Adrenal gland (tissue), 12 donors: Measurements from ENCODE around the gene NLRC4. TPM values are rescaled to one million over a fixed set of nuclear protein-coding genes. Genes with fewer than 3 reads are reported as not detected.

Experiments used
- DNase-seq, 7 donors: peaks; one replicate each; pipeline ENCODE4 v3.0.0-alpha.2; 2019 to 2020
- H3K27ac ChIP-seq, 5 donors: fragments of 200-600 bp; sonication (generic) in 4 of 5; 1 replicate in 3 of 5; 2 replicates in 2 of 5; pipeline versions ENCODE4 v1.5.1 to v1.8.0; 2016 to 2020; ENCODE audit warnings: mild to moderate bottlenecking in 1 of 5
- H3K27me3 ChIP-seq: fragments of 200-600 bp; 2 replicates; pipeline ENCODE4 v1.8.0; 2021
- H3K36me3 ChIP-seq, 2 donors: fragments of 200-600 bp; replicated peaks in 1 of 2; 1 replicate in 1 of 2; 2 replicates in 1 of 2; pipeline versions ENCODE4 v1.5.1 to v1.8.0; 2018 to 2022
- H3K4me1 ChIP-seq, 2 donors: fragments of 200-600 bp; replicated peaks in 1 of 2; 1 replicate in 1 of 2; 2 replicates in 1 of 2; pipeline versions ENCODE4 v1.5.1 to v1.8.0; 2018 to 2021
- H3K4me3 ChIP-seq, 4 donors: fragments of 200-600 bp; sonication (generic) in 3 of 4; one replicate each; pipeline ENCODE4 v1.5.1; 2016 to 2018
- H3K9me3 ChIP-seq, 3 donors: fragments of 200-600 bp; sonication (generic) in 1 of 3; replicated peaks in 1 of 3; 1 replicate in 2 of 3; 2 replicates in 1 of 3; pipeline versions ENCODE4 v1.5.1 to v1.8.0; 2016 to 2021
- CTCF ChIP-seq, 6 experiments: fragments of 450-650 bp in 4 of 6; fragments of 200-600 bp in 2 of 6; sonication (generic) in 1 of 6; IDR thresholded peaks; 1 replicate in 5 of 6; 2 replicates in 1 of 6; pipeline versions ENCODE4 v1.5.1 to v1.8.0; 2016 to 2021; ENCODE audit warnings: antibody characterized with exemption in 6 of 6, mild to moderate bottlenecking in 2 of 6, moderate library complexity in 1 of 6
- POLR2A ChIP-seq, 2 donors: fragments of 450-650 bp; IDR thresholded peaks; one replicate each; pipeline ENCODE4 v1.6.1; 2017; ENCODE audit warnings: antibody characterized with exemption in 2 of 2, mild to moderate bottlenecking in 2 of 2, moderate library complexity in 1 of 2
- WGBS, 4 donors: extraction: QIAGEN DNeasy Blood & Tissue Kit in 2 of 4; methylation state at CpG; one replicate each; pipeline versions ENCODE4 v1.1.5 to v1.1.7; 2013 to 2017; 5-methylcytosine and 5-hydroxymethylcytosine counted together
- intact Hi-C, 2 donors: fragments of 100-400 bp; cut with DNase I; formaldehyde crosslinking; loops; one replicate each; pipeline versions ENCODE4 v1.14.1 to v1.15.0; 2022 to 2023
- polyA plus RNA-seq, 3 donors: library from polyadenylated mRNA; stranded (reverse); fragments of 200-250 nt in 2 of 3; fragments of 350-450 nt in 1 of 3; fragmentation: Illumina TruSeq in 1 of 3; extraction: RNeasy Lipid Tissue Mini Kit (QIAGEN cat#74804) in 1 of 3; gene quantifications; one replicate each; pipeline ENCODE4 v1.2.3, GENCODE V29; 2013 to 2014
- total RNA-seq, 9 donors: library from RNA; depleted of rRNA in 4 of 9; stranded (reverse); fragments of >200 nt in 4 of 9; fragments of 120-200 nt in 1 of 9; fragmentation: NEBNext Ultra II Directional in 1 of 9; extraction: Animal tissue kit (Norgen Biotek cat#: 25700) in 1 of 9; gene quantifications; one replicate each; pipeline versions ENCODE4 v1.1.0 to v1.2.4, GENCODE V29; 2013 to 2023
- donor health status: healthy with polysubstance abuse.
- donor health status: Bipolar disorder and iron deficiency.
- donor health status: DM: yes; HTN: yes; CAD: no.
- donor health status: DM: no; HTN: no; CAD: no.
- donor health status: DM: no; HTN: no; CAD: no.
- donor health status: DM: yes; HTN: yes; CAD: no.

The NLRC4 gene
- total and polyA plus RNA-seq, 12 donors = 0.72 to 6.8 (median 3.3) TPM

- Histone ChIP-seq H3K4me3 (no peak overlapping the region), H3K36me3 (no peaks in the 10 kb centered on the region), H3K27me3 (no peaks in the 10 kb centered on the region), H3K4me1 (no peaks in the 10 kb centered on the region), H3K27ac (no peak overlapping the region), H3K9me3 (no peaks in the 10 kb centered on the region)
- TF ChIP-seq POLR2A (IDR thresholded peaks at IDR 0.05) (no peak), CTCF (IDR thresholded peaks at IDR 0.05) (no peak)
- WGBS, 4 donors = 78 to 89% (median 82%) methylated on average over 5 of the region's 5 CpGs
- intact Hi-C loops = no loop called here
- DNase-seq = no peak
These were observed 29.4 kb downstream of the NLRC4 start for GRCh38 chr2:32235315-32235714.

- no peak for TF ChIP-seq POLR2A (IDR thresholded peaks at IDR 0.05)
- TF ChIP-seq CTCF (IDR thresholded peaks at IDR 0.05) = no peak
- WGBS, 4 donors = 86 to 92% (median 90%) methylated on average over 4 of the region's 4 CpGs
- Histone ChIP-seq H3K9me3 (no peaks in the 10 kb centered on the region), H3K36me3 (no peaks in the 10 kb centered on the region), H3K27ac (no peak overlapping the region), H3K4me3 (no peak overlapping the region), H3K4me1 (no peaks in the 10 kb centered on the region), H3K27me3 (no peaks in the 10 kb centered on the region)
- no peak for DNase-seq
- intact Hi-C loops = no loop called here
These were observed 32.7 kb downstream of the NLRC4 start for GRCh38 chr2:32231959-32232358.

GRCh38 chr2:32229635-32230034, 35.1 kb downstream of the NLRC4 start:
- DNase-seq = no peak
- H3K4me1 ChIP-seq = no peaks in the 10 kb centered on the region
- no peaks in the 10 kb centered on the region for H3K27me3 ChIP-seq
- intact Hi-C loops = no loop called here
- H3K4me3 ChIP-seq = no peak overlapping the region
- no peak for TF ChIP-seq POLR2A (IDR thresholded peaks at IDR 0.05)
- no peak for TF ChIP-seq CTCF (IDR thresholded peaks at IDR 0.05)
- H3K27ac ChIP-seq = no peak overlapping the region
- H3K9me3 ChIP-seq = no peaks in the 10 kb centered on the region
- WGBS, 4 donors = 21 to 44% (median 36%) methylated on average over 1 of the region's 1 CpG
- no peaks in the 10 kb centered on the region for H3K36me3 ChIP-seq

GRCh38 chr2:32228181-32228580, 36.5 kb downstream of the NLRC4 start:
- Histone ChIP-seq H3K4me1 (no peaks in the 10 kb centered on the region), H3K27ac (no peak overlapping the region), H3K27me3 (no peaks in the 10 kb centered on the region), H3K9me3 (no peaks in the 10 kb centered on the region), H3K36me3 (peaks cover 0 to 10% of the 10 kb centered on the region in 2 donors), H3K4me3 (no peak overlapping the region)
- DNase-seq = no peak
- TF ChIP-seq CTCF (IDR thresholded peaks at IDR 0.05) (no peak), POLR2A (IDR thresholded peaks at IDR 0.05) (no peak)
- WGBS, 4 donors = 79 to 89% (median 86%) methylated on average over 2 of the region's 2 CpGs
- intact Hi-C loops = no loop called here
